Measurements from ENCODE around the gene ANKRD61. TPM values are rescaled to one million over a fixed set of nuclear protein-coding genes. Genes with fewer than 3 reads are reported as not detected.
A peak's percentile ranks its signal among the peaks of the same experiment; 100 is the strongest.

ANKRD61 gene
- polyA plus RNA-seq, 1 of the 3 experiments (the other 2 are of a cell fraction), result 0.53 TPM

GRCh38 chr7:6008668-6009611 is 22.2 kb upstream of the ANKRD61 start, which contains the start of the genes AIMP2 and PMS2:
TSS of gene AIMP2 (plus strand) at chr7:6009272. CDS start at chr7:6009364, 92 bp downstream.
TSS of gene PMS2 (minus strand) at chr7:6009049. CDS start at chr7:6009019, 30 bp downstream.
- under 1% methylated on average over 76 of the region's 84 CpGs for WGBS (ENCODE audit: low lambda C conversion rate)
- no peaks in the 10 kb centered on the region for H3K27me3 ChIP-seq (ENCODE audit: insufficient read depth)
- no peaks in the 10 kb centered on the region for H4K20me1 ChIP-seq (ENCODE audit: insufficient read depth)
- H3K9me3 ChIP-seq, result no peaks in the 10 kb centered on the region
- peaks cover 7 to 39% of the 10 kb centered on the region in 2 experiments for H3K36me3 ChIP-seq (replicated peaks in 1 of 2; ENCODE audit: control insufficient read depth in 1 of 2, insufficient read depth in 2 of 2, low read length in 1 of 2)
- H3K4me2 ChIP-seq, result peak within 1 kb of the TSS; percentile 95
- peak within 1 kb of the TSS; percentile 78 for H2AFZ ChIP-seq (ENCODE audit: low read depth)
- peaks cover 3 to 8% of the 10 kb centered on the region in 2 experiments; a peak in 1 of 4 replicates for H3K4me1 ChIP-seq (ENCODE audit: control insufficient read depth in 1 of 2, insufficient read depth in 2 of 2, low read depth in 1 of 2, low read length in 1 of 2)
- peak within 1 kb of the TSS; percentile 95 for H3K9ac ChIP-seq
- H3K79me2 ChIP-seq (ENCODE audit: insufficient read depth), result peaks cover 82% of the 10 kb centered on the region
- CTCF ChIA-PET, result interaction anchor here (0.6 to 4.3 kb wide), 7 partner anchors 9 to 151 kb away, joined by 3 to 33 read pairs (median 4); no protein-coding TSS in a partner anchor
- POLR2A ChIA-PET, result interaction anchor here (0.6 to 2.1 kb wide), 8 partner anchors 11 to 348 kb away, joined by 3 to 8 read pairs (median 3); partner anchors contain the start of gene ANKRD61
- H3K9me2 ChIP-seq, result no peaks in the 10 kb centered on the region
- peak within 1 kb of the TSS; percentile 68 to 96 for H3K4me3 ChIP-seq (ENCODE audit: low read depth in 2 of 2, low read length in 1 of 2)
- peak within 1 kb of the TSS; percentile 76 to 83 for H3K27ac ChIP-seq (ENCODE audit: low read depth in 2 of 2, low read length in 1 of 2)
- no peaks in the 10 kb centered on the region for H3F3A ChIP-seq (replicated peaks; ENCODE audit: insufficient read depth)
- DNase-seq, result peak; percentile 99
- TF ChIP-seq CTCF (IDR thresholded peaks at IDR 0.05) (peak; percentile 28), YY1 (IDR thresholded peaks at IDR 0.05; ENCODE audit: low read depth) (peak; percentile 76), MAX (IDR thresholded peaks at IDR 0.05; ENCODE audit: low read depth) (peak; percentile 99), RAD21 (IDR thresholded peaks at IDR 0.05; ENCODE audit: low read length) (peak; percentile 24; the same call in 1 of the 2 replicates), NRF1 (IDR thresholded peaks at IDR 0.05; ENCODE audit: low read depth, low read length) (peak; percentile 83), JUND (IDR thresholded peaks at IDR 0.05) (no peak), RXRA (IDR thresholded peaks at IDR 0.05; ENCODE audit: borderline replicate concordance, low read depth) (no peak), POLR2AphosphoS5 (IDR thresholded peaks at IDR 0.05; ENCODE audit: low read depth, low read length) (peak; percentile 96), EZH2phosphoT487 (IDR thresholded peaks at IDR 0.05; ENCODE audit: borderline replicate concordance, low read depth) (no peak), RCOR1 (IDR thresholded peaks at IDR 0.05; ENCODE audit: low read length) (no peak), CHD2 (IDR thresholded peaks at IDR 0.05; ENCODE audit: low read length, partially characterized antibody) (peak; percentile 93), SMC3 (IDR thresholded peaks at IDR 0.05; ENCODE audit: low read depth, low read length) (peak; percentile 20; the same call in 1 of the 2 replicates), USF1 (IDR thresholded peaks at IDR 0.05; ENCODE audit: borderline replicate concordance, low read depth) (peak; percentile 73), NFIC (IDR thresholded peaks at IDR 0.05; ENCODE audit: borderline replicate concordance) (0 out of 2 replicates have a peak, but pooled peaks have one; percentile 6), MXI1 (IDR thresholded peaks at IDR 0.05; ENCODE audit: low read depth, low read length) (peak; percentile 99), RFX5 (IDR thresholded peaks at IDR 0.05; ENCODE audit: low read length) (peak; percentile 94), ELF1 (IDR thresholded peaks at IDR 0.05) (peak; percentile 93), USF2 (IDR thresholded peaks at IDR 0.05; ENCODE audit: borderline replicate concordance, low read depth, low read length) (no peak), FOSL2 (IDR thresholded peaks at IDR 0.05; ENCODE audit: borderline replicate concordance, low read depth) (no peak), ZBTB33 (IDR thresholded peaks at IDR 0.05; ENCODE audit: borderline replicate concordance, low read depth) (no peak), FOXJ3 (CRISPR knock-in tag; IDR thresholded peaks at IDR 0.05) (no peak), FOXM1 (IDR thresholded peaks at IDR 0.05; ENCODE audit: low read depth) (peak; percentile 29; the same call in 1 of the 2 replicates), GATA2 (CRISPR knock-in tag; IDR thresholded peaks at IDR 0.05) (no peak), MEF2A (IDR thresholded peaks at IDR 0.05; ENCODE audit: borderline replicate concordance, low read depth) (no peak), IRF3 (IDR thresholded peaks at IDR 0.05; ENCODE audit: low read depth, low read length) (peak; percentile 75), TEAD4 (IDR thresholded peaks at IDR 0.05; ENCODE audit: borderline replicate concordance, insufficient read depth) (no peak)
